SK-N-SH (cell line): ENCODE results near the gene PCDHGC4. TPM values are rescaled to one million over a fixed set of nuclear protein-coding genes. Genes with fewer than 3 reads are reported as not detected.
A peak's percentile ranks its signal among the peaks of the same experiment; 100 is the strongest.

Experiments used
- CTCF ChIA-PET: fragments of 300-600, 350-600 bp; formaldehyde crosslinking; extraction: SDS; loops from one replicate; lab custom pipeline; 2021; lab: Yijun Ruan, JAX
- POLR2A ChIA-PET: fragments of 350-600 bp; sonication (Branson Sonifier 250); formaldehyde crosslinking; extraction: SDS; loops from one replicate; lab custom pipeline; 2020; ENCODE audit warnings: antibody characterized with exemption, inconsistent platforms; lab: Yijun Ruan, JAX
- DNase-seq: peaks from one replicate; pipeline ENCODE4 v3.0.0; 2012
- H2AFZ ChIP-seq: fragments of 200-600 bp; sonication (generic); 2 replicates; pipeline ENCODE4 v1.8.1; 2016; ENCODE audit warnings: antibody characterized with exemption, mild to moderate bottlenecking, low read depth
- H3F3A ChIP-seq: fragments of 200-600 bp; sonication (generic); replicated peaks from 2 replicates; pipeline ENCODE3; 2016; ENCODE audit warnings: antibody characterized with exemption, mild to moderate bottlenecking; ENCODE audit not compliant: insufficient read depth
- H3K27ac ChIP-seq, 2 experiments: fragments of 200-500 bp in 1 of 2; fragments of 200-600 bp in 1 of 2; sonication (Bioruptor generic) in 1 of 2; sonication (generic), shearing (Covaris generic) in 1 of 2; 2 replicates each; pipeline versions ENCODE4 v1.5.1 to v1.6.1; 2014 to 2016; ENCODE audit warnings: low read depth in 2 of 2, inconsistent platforms in 1 of 2, low read length in 1 of 2, mild to moderate bottlenecking in 1 of 2, mixed read lengths in 1 of 2
- H3K27me3 ChIP-seq: fragments of 200-600 bp; sonication (generic), shearing (Covaris generic); 2 replicates; pipeline ENCODE4 v1.6.1; 2016; ENCODE audit warnings: mixed run types; ENCODE audit not compliant: insufficient read depth
- H3K36me3 ChIP-seq, 2 experiments: fragments of 200-500 bp in 1 of 2; fragments of 200-600 bp in 1 of 2; sonication (Bioruptor generic) in 1 of 2; sonication (generic) in 1 of 2; replicated peaks in 1 of 2; 2 replicates each; pipeline versions ENCODE3 to v1.5.1; 2014 to 2016; ENCODE audit warnings: low read length in 1 of 2, mild to moderate bottlenecking in 1 of 2; ENCODE audit not compliant: insufficient read depth in 2 of 2, control insufficient read depth in 1 of 2
- H3K4me1 ChIP-seq, 2 experiments: fragments of 200-500 bp in 1 of 2; fragments of 200-600 bp in 1 of 2; sonication (Bioruptor generic) in 1 of 2; sonication (generic), shearing (Covaris generic) in 1 of 2; 2 replicates each; pipeline versions ENCODE4 v1.5.1 to v1.6.1; 2014 to 2016; ENCODE audit warnings: low read depth in 1 of 2, low read length in 1 of 2, mixed run types in 1 of 2; ENCODE audit not compliant: insufficient read depth in 2 of 2, control insufficient read depth in 1 of 2
- H3K4me2 ChIP-seq: fragments of 200-600 bp; sonication (generic), shearing (Covaris generic); 2 replicates; pipeline ENCODE4 v1.6.1; 2017; ENCODE audit warnings: mixed run types
- H3K4me3 ChIP-seq, 2 experiments: fragments of 200-500 bp in 1 of 2; fragments of 200-600 bp in 1 of 2; sonication (Bioruptor generic) in 1 of 2; sonication (generic), shearing (Covaris generic) in 1 of 2; 2 replicates each; pipeline versions ENCODE4 v1.5.1 to v1.8.1; 2014 to 2016; ENCODE audit warnings: low read depth in 2 of 2, inconsistent platforms in 1 of 2, low read length in 1 of 2, mild to moderate bottlenecking in 1 of 2, mixed read lengths in 1 of 2, moderate library complexity in 1 of 2
- H3K79me2 ChIP-seq: fragments of 200-600 bp; sonication (generic); 2 replicates; pipeline ENCODE4 v1.8.1; 2017; ENCODE audit warnings: mild to moderate bottlenecking; ENCODE audit not compliant: insufficient read depth
- H3K9ac ChIP-seq: fragments of 200-600 bp; sonication (generic); 2 replicates; pipeline ENCODE4 v1.6.1; 2017; ENCODE audit warnings: mixed run types
- H3K9me2 ChIP-seq: fragments of 200-600 bp; sonication (generic); 2 replicates; pipeline ENCODE4 v1.6.1; 2017; ENCODE audit warnings: mixed run types
- H3K9me3 ChIP-seq: fragments of 200-600 bp; sonication (generic); 2 replicates; pipeline ENCODE4 v1.6.1; 2017; ENCODE audit warnings: mixed run types, mild to moderate bottlenecking, moderate library complexity
- H4K20me1 ChIP-seq: fragments of 200-600 bp; sonication (generic); 2 replicates; pipeline ENCODE4 v1.6.1; 2017; ENCODE audit warnings: mild to moderate bottlenecking, mixed run types; ENCODE audit not compliant: insufficient read depth
- CHD2 ChIP-seq: fragments of 150-350 bp; IDR thresholded peaks from 2 replicates; pipeline ENCODE4 v1.6.1; 2018; ENCODE audit warnings: low read length; ENCODE audit not compliant: partially characterized antibody
- CTCF ChIP-seq: fragments of 200-600 bp; sonication (generic); IDR thresholded peaks from 2 replicates; pipeline ENCODE4 v1.6.1; 2017; ENCODE audit warnings: antibody characterized with exemption, mild to moderate bottlenecking, moderate library complexity
- EP300 ChIP-seq, 2 experiments: IDR thresholded peaks; 2 replicates each; pipeline versions ENCODE4 v1.4.0 to v1.6.1; 2012; ENCODE audit warnings: borderline replicate concordance in 1 of 2, low read depth in 1 of 2, low read length in 1 of 2
- FOXJ3 ChIP-seq: sonication (generic); formaldehyde crosslinking; IDR thresholded peaks from 2 replicates; pipeline ENCODE4 v1.5.1; 2020; ENCODE audit warnings: mild to moderate bottlenecking, missing genetic modification reagents
- FOXM1 ChIP-seq: IDR thresholded peaks from 2 replicates; pipeline ENCODE4 v1.4.0; 2012; ENCODE audit warnings: low read depth, mild to moderate bottlenecking
- GATA2 ChIP-seq: sonication (generic); formaldehyde crosslinking; IDR thresholded peaks from 2 replicates; pipeline ENCODE4 v1.5.0; 2020; ENCODE audit warnings: mild to moderate bottlenecking, missing genetic modification reagents
- IRF3 ChIP-seq: fragments of 150-350 bp; IDR thresholded peaks from 2 replicates; pipeline ENCODE4 v1.6.1; 2016; ENCODE audit warnings: mild to moderate bottlenecking, low read depth, low read length
- JUND ChIP-seq: IDR thresholded peaks from 2 replicates; pipeline ENCODE4 v1.4.0; 2012
- MEF2A ChIP-seq: IDR thresholded peaks from 2 replicates; pipeline ENCODE4 v1.4.0; 2012; ENCODE audit warnings: low read depth, borderline replicate concordance
- MXI1 ChIP-seq: IDR thresholded peaks from 2 replicates; pipeline ENCODE4 v1.6.1; 2012; ENCODE audit warnings: mild to moderate bottlenecking, low read depth, low read length, improper control_type of control experiment
- NFIC ChIP-seq: IDR thresholded peaks from 2 replicates; pipeline ENCODE4 v1.4.0; 2012; ENCODE audit warnings: borderline replicate concordance
- PBX3 ChIP-seq: IDR thresholded peaks from 2 replicates; pipeline ENCODE4; 2012
- POLR2AphosphoS5 ChIP-seq: IDR thresholded peaks from 2 replicates; pipeline ENCODE4 v1.6.1; 2012; ENCODE audit warnings: low read depth, low read length
- RAD21 ChIP-seq: IDR thresholded peaks from 2 replicates; pipeline ENCODE4 v1.6.1; 2012; ENCODE audit warnings: mild to moderate bottlenecking, low read length
- RCOR1 ChIP-seq: fragments of 150-350 bp; IDR thresholded peaks from 2 replicates; pipeline ENCODE4 v1.6.1; 2017; ENCODE audit warnings: antibody characterized with exemption, low read length
- REST ChIP-seq: IDR thresholded peaks from 2 replicates; pipeline ENCODE4 v1.6.1; 2012; ENCODE audit warnings: mild to moderate bottlenecking, low read depth, low read length, moderate library complexity
- RFX5 ChIP-seq: IDR thresholded peaks from 2 replicates; pipeline ENCODE4 v1.6.1; 2012; ENCODE audit warnings: mild to moderate bottlenecking, improper control_type of control experiment, low read length
- RXRA ChIP-seq: IDR thresholded peaks from 2 replicates; pipeline ENCODE4 v1.4.0; 2012; ENCODE audit warnings: low read depth, mild to moderate bottlenecking, borderline replicate concordance
- SIN3A ChIP-seq: IDR thresholded peaks from 2 replicates; pipeline ENCODE4 v1.6.1; 2012; ENCODE audit warnings: low read depth, mild to moderate bottlenecking, low read length, moderate library complexity, borderline replicate concordance
- TAF1 ChIP-seq: IDR thresholded peaks from 2 replicates; pipeline ENCODE4 v1.6.1; 2012; ENCODE audit warnings: low read depth, mild to moderate bottlenecking, low read length, moderate library complexity, borderline replicate concordance
- TEAD4 ChIP-seq: IDR thresholded peaks from 2 replicates; pipeline ENCODE4 v1.4.0; 2012; ENCODE audit warnings: mild to moderate bottlenecking, borderline replicate concordance; ENCODE audit not compliant: insufficient read depth
- USF1 ChIP-seq: IDR thresholded peaks from 2 replicates; pipeline ENCODE4 v1.4.0; 2012; ENCODE audit warnings: low read depth, borderline replicate concordance
- WGBS: methylation state at CpG from one replicate; pipeline ENCODE4 v1.1.6; 2017; ENCODE audit warnings: low lambda C conversion rate; 5-methylcytosine and 5-hydroxymethylcytosine counted together
- polyA plus RNA-seq, 3 experiments: library from polyadenylated mRNA; depleted of rRNA; stranded (reverse); fragments of >200 nt; gene quantifications; 2 replicates each; pipeline ENCODE4 v1.2.3, GENCODE V29; 2012

PCDHGC4 gene
- polyA plus RNA-seq, 1 of the 3 experiments (the other 2 are of a cell fraction), result 0.53 TPM

GRCh38 chr5:141524604-141525597, 40.1 kb downstream of the PCDHGC4 start:
- no peaks in the 10 kb centered on the region for H3K9me2 ChIP-seq
- WGBS, result 13% methylated on average over 9 of the region's 12 CpGs
- peak; percentile 79 for DNase-seq
- H3K9ac ChIP-seq, result peak overlapping the region; percentile 66; the same call in 1 of the 2 replicates
- POLR2A ChIA-PET, result interaction anchor here (0.8 to 1.8 kb wide), 10 partner anchors 10 to 107 kb away, joined by 3 to 7 read pairs (median 6); partner anchors contain the start of genes PCDHGB7, PCDHGC3 and PCDHGC4
- peaks cover 63% of the 10 kb centered on the region for H3F3A ChIP-seq
- H3K4me3 ChIP-seq, result peak overlapping the region; percentile 23 to 52; a peak in 3 of 4 replicates
- peak overlapping the region; percentile 99 to 100 for H3K27ac ChIP-seq
- peaks cover 36 to 70% of the 10 kb centered on the region in 2 experiments for H3K4me1 ChIP-seq
- H3K9me3 ChIP-seq, result no peaks in the 10 kb centered on the region
- H3K27me3 ChIP-seq, result no peaks in the 10 kb centered on the region
- peaks cover 14 to 28% of the 10 kb centered on the region in 2 experiments for H3K36me3 ChIP-seq
- no peaks in the 10 kb centered on the region for H4K20me1 ChIP-seq
- H3K4me2 ChIP-seq, result peak overlapping the region; percentile 85
- peak overlapping the region; percentile 45; the same call in 1 of the 2 replicates for H2AFZ ChIP-seq
- peaks cover 14% of the 10 kb centered on the region for H3K79me2 ChIP-seq
- CTCF ChIA-PET, result interaction anchor here (0.6 to 13.1 kb wide), 55 partner anchors 9 to 338 kb away, joined by 3 to 191 read pairs (median 4); partner anchors contain the start of genes PCDHB14, PCDHGA10, PCDHGA11 and PCDHGA2
- TF ChIP-seq RAD21, result peak; percentile 98
- TF ChIP-seq NFIC, result peak; percentile 82
- TF ChIP-seq IRF3, result no peak
- TF ChIP-seq RFX5, result peak; percentile 96
- peak; percentile 76 for TF ChIP-seq RCOR1
- TF ChIP-seq CTCF, result peak; percentile 100
- TF ChIP-seq TEAD4, result peak; percentile 57; the same call in 1 of the 2 replicates
- no peak for TF ChIP-seq FOXM1
- TF ChIP-seq TAF1, result peak; percentile 33; the same call in 1 of the 2 replicates
- peak; percentile 73; the same call in 1 of the 2 replicates for TF ChIP-seq MXI1
- 0 out of 2 replicates have a peak, but pooled peaks have one; percentile 11 for TF ChIP-seq MEF2A
- peak; percentile 56; the same call in 1 of the 2 replicates for TF ChIP-seq PBX3
- peak; percentile 81 to 86; a peak in 3 of 4 replicates for TF ChIP-seq EP300 (IDR thresholded peaks at IDR 0.05; ENCODE audit: borderline replicate concordance in 1 of 2, low read depth in 1 of 2, low read length in 1 of 2)
- TF ChIP-seq REST, result peak; percentile 46
- TF ChIP-seq JUND, result 0 out of 2 replicates have a peak, but pooled peaks have one; percentile 20
- peak; percentile 60; the same call in 1 of the 2 replicates for TF ChIP-seq POLR2AphosphoS5
- TF ChIP-seq RXRA, result peak; percentile 90
- TF ChIP-seq SIN3A, result peak; percentile 73; the same call in 1 of the 2 replicates
- peak; percentile 50 for TF ChIP-seq FOXJ3
- TF ChIP-seq CHD2, result peak; percentile 82
- TF ChIP-seq GATA2 (CRISPR knock-in tag), result no peak
- no peak; the same call in 1 of the 2 replicates for TF ChIP-seq USF1
